OCI-LY7 (cell line): ENCODE data around the gene CREB5. TPM values are rescaled to one million over a fixed set of nuclear protein-coding genes. Genes with fewer than 3 reads are reported as not detected.

Experiments used
- BruUV-seq: library from RNA; stranded (reverse); fragments of 400-500 nt; replicated peaks from 2 replicates; lab custom pipeline; 2021; lab: Mats Ljungman, UMichigan
- CTCF ChIA-PET: fragments of 300-600 bp; sonication (Branson Sonifier 250); formaldehyde crosslinking; loops from one replicate; lab custom pipeline; 2022; ENCODE audit warnings: antibody characterized with exemption; ENCODE audit not compliant: unreplicated experiment; lab: Charles Lee
- POLR2A ChIA-PET: fragments of 300-600 bp; sonication (Branson Sonifier 250); formaldehyde crosslinking; loops from one replicate; lab custom pipeline; 2022; ENCODE audit warnings: antibody characterized with exemption; lab: Charles Lee
- DNase-seq: peaks from one replicate; pipeline ENCODE4 v3.0.0-alpha.2; 2015; ENCODE audit warnings: low spot score
- H2AFZ ChIP-seq: fragments of 200-600 bp; sonication (generic), shearing (Covaris generic); 2 replicates; pipeline ENCODE4 v1.6.1; 2014; ENCODE audit warnings: mild to moderate bottlenecking, antibody characterized with exemption, low read length, moderate library complexity
- H3K27ac ChIP-seq: fragments of 200-600 bp; sonication (generic); 2 replicates; pipeline ENCODE4 v1.5.1; 2014; ENCODE audit warnings: mixed run types, low read depth, mild to moderate bottlenecking, moderate library complexity, low read length, inconsistent platforms; ENCODE audit not compliant: poor library complexity, severe bottlenecking
- H3K36me3 ChIP-seq: fragments of 200-600 bp; sonication (generic); 2 replicates; pipeline ENCODE4 v1.6.1; 2014; ENCODE audit warnings: mild to moderate bottlenecking, antibody characterized with exemption, low read length, moderate library complexity, mixed read lengths; ENCODE audit not compliant: insufficient read depth
- H3K4me1 ChIP-seq: fragments of 200-600 bp; sonication (generic); 2 replicates; pipeline ENCODE4 v1.5.1; 2014; ENCODE audit warnings: mild to moderate bottlenecking, low read length; ENCODE audit not compliant: insufficient read depth, poor library complexity, severe bottlenecking
- H3K4me2 ChIP-seq: fragments of 200-600 bp; sonication (generic); 2 replicates; pipeline ENCODE4 v1.6.1; 2014; ENCODE audit warnings: mild to moderate bottlenecking, low read length
- H3K4me3 ChIP-seq: fragments of 200-600 bp; sonication (generic); 2 replicates; pipeline ENCODE4 v1.5.1; 2014; ENCODE audit warnings: mild to moderate bottlenecking, low read depth, low read length; ENCODE audit not compliant: poor library complexity, severe bottlenecking
- H3K79me2 ChIP-seq: fragments of 200-600 bp; sonication (generic); 2 replicates; pipeline ENCODE4 v1.6.1; 2016; ENCODE audit warnings: low read depth, mild to moderate bottlenecking, low read length, moderate library complexity, mixed read lengths; ENCODE audit not compliant: insufficient read depth
- H3K9me2 ChIP-seq: fragments of 200-600 bp; sonication (generic); 2 replicates; pipeline ENCODE4 v1.6.1; 2016; ENCODE audit warnings: mild to moderate bottlenecking, low read length, mixed read lengths; ENCODE audit not compliant: insufficient read depth
- H3K9me3 ChIP-seq: fragments of 200-600 bp; sonication (generic); 2 replicates; pipeline ENCODE4 v1.6.1; 2014; ENCODE audit warnings: mild to moderate bottlenecking, mixed run types, low read length, mixed read lengths
- H4K20me1 ChIP-seq: fragments of 200-600 bp; sonication (generic); 2 replicates; pipeline ENCODE4 v1.6.1; 2014; ENCODE audit warnings: mild to moderate bottlenecking, antibody characterized with exemption, low read length, moderate library complexity, mixed read lengths; ENCODE audit not compliant: insufficient read depth
- CTCF ChIP-seq: fragments of 200-600 bp; sonication (generic); conservative IDR thresholded peaks from 2 replicates; pipeline ENCODE4 v1.5.1; 2014; ENCODE audit warnings: mild to moderate bottlenecking, antibody characterized with exemption, low read length, moderate library complexity, mixed read lengths
- EZH2phosphoT487 ChIP-seq: fragments of 200-600 bp; sonication (generic); IDR thresholded peaks from 2 replicates; pipeline ENCODE4 v1.6.1; 2018; ENCODE audit warnings: low read depth, borderline replicate concordance, mild to moderate bottlenecking, mixed run types, antibody characterized with exemption, low read length, moderate library complexity, mixed read lengths
- intact Hi-C: fragments of 100-400 bp; cut with micrococcal nuclease; formaldehyde crosslinking; loops from one replicate; pipeline ENCODE4 v1.10.0; 2022; ENCODE audit not compliant: unreplicated experiment
- total RNA-seq, 2 experiments: library from RNA; depleted of rRNA in 1 of 2; stranded (reverse); fragments of >200 nt in 1 of 2; shearing (Covaris generic) in 1 of 2; gene quantifications; 2 replicates each; pipeline ENCODE4 v1.2.3, GENCODE V29; 2014 to 2022

Gene CREB5
- total RNA-seq, 2 experiments from 2014 or later, result 2.0 to 13.3 TPM

- BruUV-seq, result no TSS peak
- intact Hi-C loops, result no loop called here
- no peaks in the 10 kb centered on the region for H3K9me2 ChIP-seq
- ChIA-PET CTCF (interaction anchor here (0.5 kb wide), 1 partner anchor 27 kb away, joined by 3 read pairs; no protein-coding TSS in a partner anchor), POLR2A (interaction anchor here (0.7 to 1.4 kb wide), 4 partner anchors 10 to 45 kb away, joined by 3 to 10 read pairs (median 4); no protein-coding TSS in a partner anchor)
- no peaks in the 10 kb centered on the region for H3K9me3 ChIP-seq
- H3K36me3 ChIP-seq, result no peaks in the 10 kb centered on the region
- no peaks in the 10 kb centered on the region for H4K20me1 ChIP-seq
- peaks cover 16% of the 10 kb centered on the region for H3K4me1 ChIP-seq
- TF ChIP-seq EZH2phosphoT487 (no peak), CTCF (no peak)
- DNase-seq, result peak; percentile 37
- no peak overlapping the region for H3K27ac ChIP-seq
- H3K79me2 ChIP-seq, result no peaks in the 10 kb centered on the region
- H3K4me2 ChIP-seq, result peak overlapping the region; percentile 56
- no peak overlapping the region for H3K4me3 ChIP-seq
- no peak overlapping the region for H2AFZ ChIP-seq
Observed at GRCh38 chr7:28705350-28705749, 293.0 kb downstream of the CREB5 start.

GRCh38 chr7:28706584-28706983 lies 294.3 kb downstream of the CREB5 start:
- Histone ChIP-seq H3K4me3 (no peak overlapping the region), H3K9me2 (no peaks in the 10 kb centered on the region), H3K4me1 (peaks cover 16% of the 10 kb centered on the region), H3K4me2 (no peak overlapping the region), H3K9me3 (no peaks in the 10 kb centered on the region), H3K27ac (no peak overlapping the region), H2AFZ (no peak overlapping the region), H3K36me3 (no peaks in the 10 kb centered on the region), H3K79me2 (no peaks in the 10 kb centered on the region), H4K20me1 (no peaks in the 10 kb centered on the region)
- TF ChIP-seq EZH2phosphoT487 (no peak), CTCF (no peak)
- no TSS peak for BruUV-seq
- ChIA-PET POLR2A (interaction anchor here (0.5 kb wide), 1 partner anchor 37 kb away, joined by 5 read pairs; no protein-coding TSS in a partner anchor), CTCF (no interaction called here)
- intact Hi-C loops, result no loop called here
- DNase-seq, result no peak

GRCh38 chr7:28707291-28707690 lies 295.0 kb downstream of the CREB5 start:
- Histone ChIP-seq H3K4me2 (no peak overlapping the region), H3K4me3 (no peak overlapping the region), H4K20me1 (no peaks in the 10 kb centered on the region), H3K27ac (no peak overlapping the region), H3K9me2 (no peaks in the 10 kb centered on the region), H3K4me1 (peaks cover 16% of the 10 kb centered on the region), H3K36me3 (no peaks in the 10 kb centered on the region), H3K79me2 (no peaks in the 10 kb centered on the region), H2AFZ (no peak overlapping the region), H3K9me3 (no peaks in the 10 kb centered on the region)
- ChIA-PET CTCF (no interaction called here), POLR2A (no interaction called here)
- intact Hi-C loops, result no loop called here
- no TSS peak for BruUV-seq
- TF ChIP-seq EZH2phosphoT487 (no peak), CTCF (no peak)
- DNase-seq, result no peak
